ENCODE measurements around the gene KY. TPM values are rescaled to one million over a fixed set of nuclear protein-coding genes. Genes with fewer than 3 reads are reported as not detected.

Gene KY
- total RNA-seq, 1 experiment from 2014 or later, result not detected

GRCh38 chr3:134677196-134677986 is 26.6 kb upstream of the KY start:
- ChIA-PET POLR2A (ENCODE audit: low non-redundant PET) (no interaction called here), CTCF (no interaction called here)
- peaks cover 6% of the 10 kb centered on the region for H3K27me3 ChIP-seq (replicated peaks; ENCODE audit: insufficient read depth, low read depth, low read length, poor library complexity)
- peak; percentile 37 for DNase-seq (ENCODE audit: low spot score)
- TF ChIP-seq EZH2 (IDR thresholded peaks at IDR 0.05; ENCODE audit: borderline replicate concordance, low read depth, low read length, poor library complexity, severe bottlenecking) (no peak), CTCF (conservative IDR thresholded peaks at IDR 0.05; ENCODE audit: low read depth, low read length) (peak; percentile 65)
- no peaks in the 10 kb centered on the region for H3K4me1 ChIP-seq (ENCODE audit: insufficient read depth, low read length, poor library complexity, severe bottlenecking)
- H3K36me3 ChIP-seq (ENCODE audit: insufficient read depth, low read length, poor library complexity, severe bottlenecking), result no peaks in the 10 kb centered on the region
- no TSS peak for BruUV-seq (replicated peaks)
- intact Hi-C loops (cut with micrococcal nuclease; ENCODE audit: unreplicated experiment), result no loop called here
- H3K9me3 ChIP-seq (ENCODE audit: low read depth, low read length, poor library complexity, severe bottlenecking), result peaks cover 5% of the 10 kb centered on the region
- no peak overlapping the region for H3K27ac ChIP-seq (ENCODE audit: low read depth, low read length, poor library complexity, severe bottlenecking)
- no peak overlapping the region for H3K4me3 ChIP-seq (ENCODE audit: low read depth, low read length, poor library complexity, severe bottlenecking)

DNA sequence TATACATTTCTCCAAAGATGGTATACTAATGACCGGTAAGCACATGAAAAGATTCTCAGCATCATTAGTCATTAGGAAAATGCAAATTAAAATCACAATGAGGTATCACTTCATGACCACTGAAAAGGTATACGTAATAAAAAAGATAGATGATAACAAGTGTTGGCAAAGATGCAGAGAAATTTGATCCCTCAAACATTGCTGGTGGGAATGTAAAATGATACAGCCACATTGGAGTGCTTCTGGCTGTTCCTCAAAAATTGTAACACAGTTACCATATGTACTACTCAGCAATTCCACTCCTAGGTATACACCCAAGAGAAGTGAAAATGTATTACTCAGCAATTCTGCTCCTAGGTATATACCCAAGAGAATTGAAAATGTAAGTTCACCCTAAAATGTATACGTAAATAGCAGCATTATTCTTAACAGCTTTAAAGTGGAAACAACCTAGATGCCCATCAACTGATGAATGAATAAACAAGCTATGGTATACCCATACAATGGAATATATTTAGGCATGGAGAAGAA is 25.0 kb upstream of the KY start:
- POLR2A ChIA-PET (ENCODE audit: low non-redundant PET), result no interaction called here

GRCh38 chr3:134672571-134672970 is 21.7 kb upstream of the KY start:
- H3K9me3 ChIP-seq (ENCODE audit: low read depth, low read length, poor library complexity, severe bottlenecking), result peaks cover 5% of the 10 kb centered on the region
- no peak overlapping the region for H3K4me3 ChIP-seq (ENCODE audit: low read depth, low read length, poor library complexity, severe bottlenecking)
- H3K27me3 ChIP-seq (replicated peaks; ENCODE audit: insufficient read depth, low read depth, low read length, poor library complexity), result peaks cover 2% of the 10 kb centered on the region
- intact Hi-C loops (cut with micrococcal nuclease; ENCODE audit: unreplicated experiment), result no loop called here
- CTCF ChIA-PET, result no interaction called here
- H3K27ac ChIP-seq (ENCODE audit: low read depth, low read length, poor library complexity, severe bottlenecking), result no peak overlapping the region
- no peak for TF ChIP-seq CTCF (conservative IDR thresholded peaks at IDR 0.05; ENCODE audit: low read depth, low read length)
- no peak for TF ChIP-seq EZH2 (IDR thresholded peaks at IDR 0.05; ENCODE audit: borderline replicate concordance, low read depth, low read length, poor library complexity, severe bottlenecking)
- H3K36me3 ChIP-seq (ENCODE audit: insufficient read depth, low read length, poor library complexity, severe bottlenecking), result no peaks in the 10 kb centered on the region
- no peaks in the 10 kb centered on the region for H3K4me1 ChIP-seq (ENCODE audit: insufficient read depth, low read length, poor library complexity, severe bottlenecking)
- BruUV-seq (replicated peaks), result no TSS peak
- POLR2A ChIA-PET (ENCODE audit: low non-redundant PET), result no interaction called here
- no peak for DNase-seq (ENCODE audit: low spot score)

More for the DNA sequence above, 25.0 kb upstream of the KY start:
- H3K27me3 ChIP-seq (replicated peaks; ENCODE audit: insufficient read depth, low read depth, low read length, poor library complexity), result peaks cover 2% of the 10 kb centered on the region
- no peak overlapping the region for H3K4me3 ChIP-seq (ENCODE audit: low read depth, low read length, poor library complexity, severe bottlenecking)
- intact Hi-C loops (cut with micrococcal nuclease; ENCODE audit: unreplicated experiment), result no loop called here
- H3K27ac ChIP-seq (ENCODE audit: low read depth, low read length, poor library complexity, severe bottlenecking), result no peak overlapping the region
- H3K9me3 ChIP-seq (ENCODE audit: low read depth, low read length, poor library complexity, severe bottlenecking), result peaks cover 5% of the 10 kb centered on the region
- H3K36me3 ChIP-seq (ENCODE audit: insufficient read depth, low read length, poor library complexity, severe bottlenecking), result no peaks in the 10 kb centered on the region
- BruUV-seq (replicated peaks), result no TSS peak
- DNase-seq (ENCODE audit: low spot score), result no peak
- no peak for TF ChIP-seq CTCF (conservative IDR thresholded peaks at IDR 0.05; ENCODE audit: low read depth, low read length)
- TF ChIP-seq EZH2 (IDR thresholded peaks at IDR 0.05; ENCODE audit: borderline replicate concordance, low read depth, low read length, poor library complexity, severe bottlenecking), result no peak
- CTCF ChIA-PET, result no interaction called here
- H3K4me1 ChIP-seq (ENCODE audit: insufficient read depth, low read length, poor library complexity, severe bottlenecking), result no peaks in the 10 kb centered on the region
